ENCODE results near the gene IL4R. TPM values are rescaled to one million over a fixed set of nuclear protein-coding genes. Genes with fewer than 3 reads are reported as not detected.

Gene IL4R
- total and polyA plus RNA-seq, 2 of the 8 experiments (the other 6 are each of a cell fraction or from before 2014, with no cell fraction given): 29.1 to 29.4 TPM

DNA sequence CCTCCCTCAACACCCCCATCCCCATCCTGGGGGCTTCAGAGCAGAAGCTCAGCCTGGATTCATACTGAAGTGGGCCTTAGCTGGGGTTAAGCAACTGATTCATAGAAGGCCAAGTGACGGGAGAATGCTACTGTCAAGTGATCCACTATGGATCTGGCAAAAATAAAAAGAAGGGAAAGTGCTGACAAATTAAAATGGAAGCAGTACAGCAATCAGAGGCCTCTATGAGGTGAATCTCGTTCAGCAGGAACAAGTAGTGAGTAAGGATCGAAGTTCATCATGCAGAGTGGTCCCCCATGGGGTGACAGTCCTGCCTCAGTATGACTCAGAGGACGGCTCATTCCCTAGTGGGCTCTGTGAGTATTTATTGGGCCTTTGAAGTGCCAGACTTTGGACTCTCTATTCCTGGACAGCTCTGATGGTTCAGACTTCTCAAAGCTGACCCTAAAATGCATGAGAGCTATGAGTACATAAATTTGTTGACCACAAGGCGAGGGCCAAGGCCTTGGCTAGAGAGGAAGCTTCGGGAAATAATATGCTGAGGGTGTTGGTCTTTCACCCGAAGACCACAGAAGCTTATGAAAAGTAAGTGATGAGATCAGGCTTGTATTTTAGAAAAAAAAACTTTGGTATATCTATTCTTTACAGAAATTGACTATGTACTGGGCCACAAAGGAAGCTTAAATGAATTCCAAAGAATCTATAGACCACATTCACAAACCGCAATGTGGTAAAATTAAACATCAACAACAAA is 39.9 kb upstream of the IL4R start:
- Histone ChIP-seq H3K14ac (ENCODE audit: insufficient read length) (no peak overlapping the region), H2BK120ac (replicated peaks; ENCODE audit: low read depth, low read length) (no peak overlapping the region), H3K27me3 (replicated peaks in 1 of 4; ENCODE audit: control insufficient read depth in 3 of 4, extremely low read depth in 1 of 4, insufficient read depth in 3 of 4, low read length in 3 of 4) (no peaks in the 10 kb centered on the region), H3K23me2 (ENCODE audit: low read depth, low read length) (peaks cover 1% of the 10 kb centered on the region; the same call in 1 of the 2 replicates), H2BK5ac (ENCODE audit: low read depth, low read length) (no peak overlapping the region), H2AK5ac (ENCODE audit: low read depth, low read length) (no peak overlapping the region), H4K91ac (replicated peaks; ENCODE audit: insufficient read length, low read length) (no peak overlapping the region), H3K9me3 (ENCODE audit: insufficient read depth in 2 of 2, low read depth in 1 of 2, low read length in 1 of 2) (no peaks in the 10 kb centered on the region), H3K79me2 (ENCODE audit: control insufficient read depth in 1 of 2, insufficient read depth in 2 of 2, low read length in 2 of 2) (no peaks in the 10 kb centered on the region), H2AFZ (ENCODE audit: low read length) (no peak overlapping the region), H3K4me1 (replicated peaks in 1 of 4; ENCODE audit: control insufficient read depth in 3 of 4, insufficient read depth in 4 of 4, low read length in 3 of 4) (peaks cover 0 to 7% (median 0%) of the 10 kb centered on the region in 4 experiments; a peak in 2 of 7 replicates), H3K27ac (ENCODE audit: low read depth, low read length) (no peak overlapping the region), H3K79me1 (ENCODE audit: low read depth, low read length) (no peaks in the 10 kb centered on the region), H3K36me3 (ENCODE audit: control insufficient read depth in 2 of 4, insufficient read depth in 4 of 4, low read length in 3 of 4) (no peaks in the 10 kb centered on the region), H3K56ac (replicated peaks; ENCODE audit: insufficient read length, low read depth, low read length) (no peak overlapping the region), H3K18ac (ENCODE audit: extremely low read depth, low read length) (no peak overlapping the region), H3K4me2 (ENCODE audit: insufficient read depth in 1 of 2, low read depth in 2 of 2, low read length in 2 of 2) (no peak overlapping the region), H2BK20ac (ENCODE audit: low read length) (peak overlapping the region; percentile 80; the same call in 1 of the 2 replicates), H3K9ac (replicated peaks in 1 of 4; ENCODE audit: extremely low read depth in 1 of 4, low read depth in 3 of 4, low read length in 3 of 4) (no peak overlapping the region), H4K5ac (ENCODE audit: insufficient read length, low read depth, low read length) (no peak overlapping the region), H4K20me1 (replicated peaks in 1 of 2; ENCODE audit: control insufficient read depth in 1 of 2, insufficient read depth in 2 of 2, low read length in 2 of 2) (no peaks in the 10 kb centered on the region), H3K23ac (ENCODE audit: insufficient read length) (no peak overlapping the region), H2BK15ac (ENCODE audit: low read length) (no peak overlapping the region), H2BK12ac (ENCODE audit: low read depth, low read length) (no peak overlapping the region), H3K4ac (replicated peaks; ENCODE audit: insufficient read length, low read depth, low read length) (no peak overlapping the region), H3K4me3 (ENCODE audit: extremely low read depth in 1 of 4, insufficient read depth in 2 of 4, low read depth in 3 of 4, low read length in 4 of 4) (no peak overlapping the region), H4K8ac (ENCODE audit: extremely low read depth, insufficient read depth, low read length) (no peak overlapping the region)
- ChIA-PET CTCF (ENCODE audit: partially characterized antibody) (interaction anchor here (0.7 to 3.4 kb wide), 4 partner anchors 10 to 102 kb away, joined by 3 to 12 read pairs (median 4); no protein-coding TSS in a partner anchor), POLR2A (ENCODE audit: partially characterized antibody) (interaction anchor here (0.6 kb wide), 1 partner anchor 56 kb away, joined by 3 read pairs; no protein-coding TSS in a partner anchor)
- FAIRE-seq: no peak
- peak in 1 of 2 experiments; percentile 30 for DNase-seq (ENCODE audit: low read depth in 1 of 2, low spot score in 2 of 2)
- 90% methylated on average over 8 of the region's 8 CpGs; no CpG with 5 or more reads in 1 of the 2 experiments for WGBS, 2 experiments (ENCODE audit: extremely low coverage in 1 of 2, insufficient coverage in 1 of 2, insufficient read length in 1 of 2, insufficient replicate concordance in 2 of 2, low coverage in 1 of 2, low lambda C conversion rate in 2 of 2, missing lambda C conversion rate in 1 of 2)
- TF ChIP-seq SIX5 (IDR thresholded peaks at IDR 0.05; ENCODE audit: low read depth, low read length) (no peak), CBX8 (IDR thresholded peaks at IDR 0.05; ENCODE audit: borderline replicate concordance, low read depth, low read length) (no peak), PHF8 (conservative IDR thresholded peaks at IDR 0.05; ENCODE audit: low read depth, low read length) (no peak), CREB1 (IDR thresholded peaks at IDR 0.05) (no peak), BRCA1 (IDR thresholded peaks at IDR 0.05; ENCODE audit: low read depth, low read length) (no peak), NANOG (IDR thresholded peaks at IDR 0.05; ENCODE audit: insufficient read depth, low read depth, low read length, poor library complexity, severe bottlenecking) (no peak)
- TF ChIP-seq, protein P1, sequence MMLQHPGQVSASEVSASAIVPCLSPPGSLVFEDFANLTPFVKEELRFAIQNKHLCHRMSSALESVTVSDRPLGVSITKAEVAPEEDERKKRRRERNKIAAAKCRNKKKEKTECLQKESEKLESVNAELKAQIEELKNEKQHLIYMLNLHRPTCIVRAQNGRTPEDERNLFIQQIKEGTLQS (IDR thresholded peaks at IDR 0.05; ENCODE audit: insufficient read depth, low read depth, low read length): no peak

All from H1 (cell line).